Measurements from ENCODE around the gene RALGAPA2.

GRCh38 chr20:20401991-20402390, 310.5 kb downstream of the RALGAPA2 start:
- TF ChIP-seq CTCF (IDR thresholded peaks at IDR 0.05), result no peak
- no peak for TF ChIP-seq POLR2A (IDR thresholded peaks at IDR 0.05)

Data from thyroid gland (tissue), 4 donors.